ENCODE data around the gene TSFM. TPM values are rescaled to one million over a fixed set of nuclear protein-coding genes. Genes with fewer than 3 reads are reported as not detected.

The TSFM gene
- total and polyA plus RNA-seq, 9 of the 15 experiments (the other 6 are each of a cell fraction or from before 2014, with no cell fraction given) = 44.6 to 198 (median 60.2) TPM

DNA sequence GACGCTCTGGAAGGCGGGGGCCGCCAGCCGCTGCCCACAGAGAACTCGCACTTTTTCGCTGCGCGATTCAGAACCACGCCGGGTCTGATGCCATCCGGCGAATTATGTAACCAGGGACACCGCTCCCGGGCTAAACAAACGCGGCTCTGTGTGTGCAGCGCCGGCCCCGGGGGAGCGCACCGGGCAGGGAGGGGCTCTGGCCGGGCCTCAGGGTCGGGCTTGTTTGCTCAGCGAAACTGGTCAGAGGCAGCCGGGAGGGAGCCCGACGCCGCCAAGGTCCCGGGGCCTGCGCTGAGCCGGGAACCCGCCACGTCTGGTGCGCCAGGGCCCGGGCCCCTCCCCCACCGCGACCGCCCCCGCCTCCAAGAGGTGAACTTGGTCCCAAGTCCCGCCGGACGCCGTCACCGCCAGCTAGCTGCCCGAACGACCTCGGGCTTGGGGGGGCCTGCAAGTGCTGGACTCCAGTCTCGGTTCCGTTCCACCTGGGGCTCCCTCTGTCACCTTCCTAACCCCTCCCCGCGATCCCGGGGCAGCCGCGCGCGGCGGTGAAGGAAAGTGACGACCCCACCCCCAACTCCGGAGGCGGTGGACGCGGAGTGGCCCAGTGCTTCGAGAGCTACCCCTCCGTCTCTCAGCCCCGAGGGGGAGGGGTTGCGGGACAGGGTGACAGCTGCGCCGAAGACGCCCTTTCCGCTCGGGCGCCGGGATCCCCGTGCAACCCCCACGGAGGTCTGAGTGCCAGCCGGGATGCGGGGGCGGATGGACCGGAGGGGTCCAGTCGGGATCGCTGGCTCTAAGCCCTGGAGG is 63.1 kb downstream of the TSFM start (continued):
- TF ChIP-seq PRDM10 (IDR thresholded peaks at IDR 0.05; ENCODE audit: partially characterized antibody) (peak; percentile 24), C11orf30 (IDR thresholded peaks at IDR 0.05; ENCODE audit: low read depth) (no peak), CHD2 (IDR thresholded peaks at IDR 0.05; ENCODE audit: low read depth, low read length) (no peak), TEAD2 (tag; IDR thresholded peaks at IDR 0.05) (no peak), FOSL1 (tag; conservative IDR thresholded peaks at IDR 0.05) (no peak), HEY1 (CRISPR knock-in tag; IDR thresholded peaks at IDR 0.05; ENCODE audit: borderline replicate concordance) (no peak), PURB (CRISPR knock-in tag; IDR thresholded peaks at IDR 0.05; ENCODE audit: low read depth) (no peak), ZNF121 (CRISPR knock-in tag; conservative IDR thresholded peaks at IDR 0.05) (no peak), HDAC3 (IDR thresholded peaks at IDR 0.05; ENCODE audit: borderline replicate concordance, partially characterized antibody) (no peak), KAT8 (IDR thresholded peaks at IDR 0.05; ENCODE audit: low read depth) (no peak), GABPB1 (CRISPR knock-in tag; IDR thresholded peaks at IDR 0.05) (no peak; the same call in 1 of the 2 replicates), ZNF780A (CRISPR knock-in tag; IDR thresholded peaks at IDR 0.05) (no peak)
- TF ChIP-seq, protein P1, sequence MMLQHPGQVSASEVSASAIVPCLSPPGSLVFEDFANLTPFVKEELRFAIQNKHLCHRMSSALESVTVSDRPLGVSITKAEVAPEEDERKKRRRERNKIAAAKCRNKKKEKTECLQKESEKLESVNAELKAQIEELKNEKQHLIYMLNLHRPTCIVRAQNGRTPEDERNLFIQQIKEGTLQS (IDR thresholded peaks at IDR 0.05) = no peak
- TF ChIP-seq, protein P1 (CRISPR knock-in tag; conservative IDR thresholded peaks at IDR 0.05) = no peak
- TF ChIP-seq, protein P2, sequence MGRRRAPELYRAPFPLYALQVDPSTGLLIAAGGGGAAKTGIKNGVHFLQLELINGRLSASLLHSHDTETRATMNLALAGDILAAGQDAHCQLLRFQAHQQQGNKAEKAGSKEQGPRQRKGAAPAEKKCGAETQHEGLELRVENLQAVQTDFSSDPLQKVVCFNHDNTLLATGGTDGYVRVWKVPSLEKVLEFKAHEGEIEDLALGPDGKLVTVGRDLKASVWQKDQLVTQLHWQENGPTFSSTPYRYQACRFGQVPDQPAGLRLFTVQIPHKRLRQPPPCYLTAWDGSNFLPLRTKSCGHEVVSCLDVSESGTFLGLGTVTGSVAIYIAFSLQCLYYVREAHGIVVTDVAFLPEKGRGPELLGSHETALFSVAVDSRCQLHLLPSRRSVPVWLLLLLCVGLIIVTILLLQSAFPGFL (CRISPR knock-in tag; IDR thresholded peaks at IDR 0.05) = no peak
- TF ChIP-seq, protein P3, sequence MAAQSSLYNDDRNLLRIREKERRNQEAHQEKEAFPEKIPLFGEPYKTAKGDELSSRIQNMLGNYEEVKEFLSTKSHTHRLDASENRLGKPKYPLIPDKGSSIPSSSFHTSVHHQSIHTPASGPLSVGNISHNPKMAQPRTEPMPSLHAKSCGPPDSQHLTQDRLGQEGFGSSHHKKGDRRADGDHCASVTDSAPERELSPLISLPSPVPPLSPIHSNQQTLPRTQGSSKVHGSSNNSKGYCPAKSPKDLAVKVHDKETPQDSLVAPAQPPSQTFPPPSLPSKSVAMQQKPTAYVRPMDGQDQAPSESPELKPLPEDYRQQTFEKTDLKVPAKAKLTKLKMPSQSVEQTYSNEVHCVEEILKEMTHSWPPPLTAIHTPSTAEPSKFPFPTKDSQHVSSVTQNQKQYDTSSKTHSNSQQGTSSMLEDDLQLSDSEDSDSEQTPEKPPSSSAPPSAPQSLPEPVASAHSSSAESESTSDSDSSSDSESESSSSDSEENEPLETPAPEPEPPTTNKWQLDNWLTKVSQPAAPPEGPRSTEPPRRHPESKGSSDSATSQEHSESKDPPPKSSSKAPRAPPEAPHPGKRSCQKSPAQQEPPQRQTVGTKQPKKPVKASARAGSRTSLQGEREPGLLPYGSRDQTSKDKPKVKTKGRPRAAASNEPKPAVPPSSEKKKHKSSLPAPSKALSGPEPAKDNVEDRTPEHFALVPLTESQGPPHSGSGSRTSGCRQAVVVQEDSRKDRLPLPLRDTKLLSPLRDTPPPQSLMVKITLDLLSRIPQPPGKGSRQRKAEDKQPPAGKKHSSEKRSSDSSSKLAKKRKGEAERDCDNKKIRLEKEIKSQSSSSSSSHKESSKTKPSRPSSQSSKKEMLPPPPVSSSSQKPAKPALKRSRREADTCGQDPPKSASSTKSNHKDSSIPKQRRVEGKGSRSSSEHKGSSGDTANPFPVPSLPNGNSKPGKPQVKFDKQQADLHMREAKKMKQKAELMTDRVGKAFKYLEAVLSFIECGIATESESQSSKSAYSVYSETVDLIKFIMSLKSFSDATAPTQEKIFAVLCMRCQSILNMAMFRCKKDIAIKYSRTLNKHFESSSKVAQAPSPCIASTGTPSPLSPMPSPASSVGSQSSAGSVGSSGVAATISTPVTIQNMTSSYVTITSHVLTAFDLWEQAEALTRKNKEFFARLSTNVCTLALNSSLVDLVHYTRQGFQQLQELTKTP (IDR thresholded peaks at IDR 0.05; ENCODE audit: low read depth in 1 of 2, partially characterized antibody in 2 of 2) = peak in 1 of 2 experiments; percentile 28

Data from K562 (cell line).